Measurements from ENCODE around the gene KYAT1.

- TF ChIP-seq CTCF (conservative IDR thresholded peaks at IDR 0.05) (no peak), ZFX (IDR thresholded peaks at IDR 0.05) (no peak)
These were observed 73.9 kb downstream of the KYAT1 start for GRCh38 chr9:128807827-128808226.

Data from C4-2B (cell line).